GM12878 (cell line): ENCODE measurements around the gene SMR3B. TPM values are rescaled to one million over a fixed set of nuclear protein-coding genes. Genes with fewer than 3 reads are reported as not detected.

Experiments used
- ATAC-seq: fragments of 200-7000 bp; cut with Tn5 transposase; 3 replicates; pipeline ENCODE4 v1.9.1; 2020; ENCODE audit warnings: mild to moderate bottlenecking, moderate library complexity
- BruUV-seq: library from RNA; stranded (reverse); fragments of 400-500 nt; replicated peaks from 2 replicates; lab custom pipeline; 2021; lab: Mats Ljungman, UMichigan
- CTCF ChIA-PET: fragments of 300-600 bp; sonication (Branson Sonifier 250); formaldehyde crosslinking; extraction: SDS; loops from one replicate; lab custom pipeline; 2021; ENCODE audit warnings: inconsistent platforms; lab: Yijun Ruan, JAX
- POLR2A ChIA-PET: fragments of 350-600 bp; formaldehyde crosslinking; extraction: SDS; loops from one replicate; lab custom pipeline; 2021; ENCODE audit warnings: inconsistent platforms; lab: Charles Lee
- RAD21 ChIA-PET: fragments of 300-600 bp; sonication (Branson Sonifier 250); formaldehyde crosslinking; loops from one replicate; lab custom pipeline; 2023; ENCODE audit warnings: antibody characterized with exemption; ENCODE audit not compliant: unreplicated experiment; lab: Charles Lee
- SMC1A ChIA-PET: fragments of 300-600 bp; sonication (Branson Sonifier 250); formaldehyde crosslinking; loops from one replicate; lab custom pipeline; 2023; ENCODE audit not compliant: unreplicated experiment, uncharacterized antibody; lab: Charles Lee
- DNase-seq: peaks from one replicate; pipeline ENCODE4 v3.0.0-alpha.2; 2011; ENCODE audit warnings: low read depth, low spot score
- FAIRE-seq: peaks from 3 replicates; lab custom pipeline; 2011; peaks lifted over from hg19 to GRCh38; lab: Jason Lieb, UNC
- H2AFZ ChIP-seq: 2 replicates; pipeline ENCODE4 v1.6.0; 2011; ENCODE audit warnings: low read depth, low read length, control low read depth; ENCODE audit not compliant: control insufficient read depth
- H3K27ac ChIP-seq: 2 replicates; pipeline ENCODE4 v1.5.1; 2011; ENCODE audit warnings: control low read depth; ENCODE audit not compliant: control insufficient read depth, insufficient read depth
- H3K27me3 ChIP-seq, 2 experiments: replicated peaks in 1 of 2; 2 replicates each; pipeline versions ENCODE4 v1.6.0 to v1.6.1; 2011; ENCODE audit warnings: low read length in 1 of 2; ENCODE audit not compliant: control insufficient read depth in 2 of 2, insufficient read depth in 2 of 2
- H3K36me3 ChIP-seq, 2 experiments: 2 replicates each; pipeline ENCODE4 v1.5.1; 2011; ENCODE audit warnings: low read length in 1 of 2; ENCODE audit not compliant: control insufficient read depth in 2 of 2, insufficient read depth in 2 of 2
- H3K4me1 ChIP-seq: 2 replicates; pipeline ENCODE4 v1.6.1; 2011; ENCODE audit warnings: mild to moderate bottlenecking, low read length, moderate library complexity, mixed read lengths; ENCODE audit not compliant: control insufficient read depth, insufficient read depth
- H3K4me2 ChIP-seq: 2 replicates; pipeline ENCODE4 v1.6.0; 2011; ENCODE audit warnings: control low read depth; ENCODE audit not compliant: control insufficient read depth, insufficient read depth
- H3K4me3 ChIP-seq: fragments of 200-600 bp; sonication (generic); 2 replicates; pipeline ENCODE4 v1.5.1; 2016
- H3K79me2 ChIP-seq: 2 replicates; pipeline ENCODE4 v1.6.0; 2011; ENCODE audit warnings: low read length; ENCODE audit not compliant: control insufficient read depth, insufficient read depth
- H3K9ac ChIP-seq: 2 replicates; pipeline ENCODE4 v1.8.0; 2011; ENCODE audit warnings: low read length, control low read depth, mixed read lengths; ENCODE audit not compliant: control insufficient read depth, insufficient read depth
- H3K9me3 ChIP-seq: replicated peaks from 3 replicates; pipeline ENCODE4 v1.5.1; 2011; ENCODE audit warnings: mild to moderate bottlenecking, low read length; ENCODE audit not compliant: control insufficient read depth, insufficient read depth
- H4K20me1 ChIP-seq: 2 replicates; pipeline ENCODE4 v1.6.0; 2011; ENCODE audit not compliant: control insufficient read depth, insufficient read depth
- CEBPZ ChIP-seq: fragments of 150-350 bp; IDR thresholded peaks from 2 replicates; pipeline ENCODE4 v1.6.1; 2016; ENCODE audit warnings: low read depth, low read length
- JUND ChIP-seq: IDR thresholded peaks from 2 replicates; pipeline ENCODE4 v1.6.1; 2012; ENCODE audit warnings: low read depth, mild to moderate bottlenecking, low read length, improper control_type of control experiment, moderate library complexity
- MTA2 ChIP-seq: fragments of 450-650 bp; IDR thresholded peaks from 2 replicates; pipeline ENCODE4 v1.6.1; 2016; ENCODE audit warnings: low read depth, mild to moderate bottlenecking, moderate library complexity
- SIX5 ChIP-seq: IDR thresholded peaks from 2 replicates; pipeline ENCODE4 v1.6.1; 2011; ENCODE audit warnings: mild to moderate bottlenecking, low read depth, low read length, moderate library complexity; ENCODE audit not compliant: severe bottlenecking
- SUPT20H ChIP-seq: IDR thresholded peaks from 2 replicates; pipeline ENCODE4 v1.6.1; 2011; ENCODE audit warnings: low read depth, mild to moderate bottlenecking, low read length, moderate library complexity, borderline replicate concordance; ENCODE audit not compliant: control insufficient read depth
- ZNF384 ChIP-seq: IDR thresholded peaks from 2 replicates; pipeline ENCODE4 v1.6.1; 2012; ENCODE audit warnings: low read depth, mild to moderate bottlenecking, low read length, improper control_type of control experiment, borderline replicate concordance
- WGBS: methylation state at CpG from one replicate; pipeline ENCODE4 v1.1.6; 2016; ENCODE audit warnings: low lambda C conversion rate; ENCODE audit not compliant: insufficient replicate concordance, insufficient coverage; ENCODE audit errors: missing lambda C conversion rate; 5-methylcytosine and 5-hydroxymethylcytosine counted together
- in situ Hi-C: fragments of 300-500 bp; cut with MboI; formaldehyde crosslinking; loops from 9 replicates; pipeline ENCODE4 v1.14.3; 2018; ENCODE audit warnings: mixed read lengths
- intact Hi-C: fragments of 100-400 bp; cut with micrococcal nuclease; formaldehyde crosslinking; loops from one replicate; pipeline ENCODE4 v1.14.2; 2022; ENCODE audit not compliant: unreplicated experiment
- polyA plus RNA-seq, 11 experiments: library from polyadenylated mRNA; depleted of rRNA in 4 of 11; unstranded in 6 of 11; stranded (reverse) in 5 of 11; fragments of >200 nt; fragmentation: Nextera tagmentation in 4 of 11; fragmentation: Illumina TruSeq in 1 of 11; extraction: Ambion mirVana in 4 of 11; extraction: Trizol in 1 of 11; gene quantifications; 1 replicate in 1 of 11; 2 replicates in 10 of 11; pipeline versions ENCODE4 v1.2.1 to v1.2.3, GENCODE V29; 2011 to 2016; ENCODE audit warnings: inconsistent platforms in 2 of 11, missing spikeins in 2 of 11, low read depth in 1 of 11
- total RNA-seq, 4 experiments: library from RNA; depleted of rRNA in 3 of 4; stranded (reverse); fragments of >200 nt in 3 of 4; fragmentation: Illumina TruSeq in 1 of 4; extraction: Trizol in 1 of 4; gene quantifications; 2 replicates each; pipeline versions ENCODE4 v1.2.1 to v1.2.3, GENCODE V29; 2013 to 2021

The SMR3B gene
- total and polyA plus RNA-seq, 10 of the 15 experiments (the other 5 are each of a cell fraction or from before 2014, with no cell fraction given), result 0.32 TPM; not detected in 9

- Histone ChIP-seq H3K9ac (no peak within 1 kb of the TSS), H3K9me3 (no peaks in the 10 kb centered on the region), H3K4me2 (no peak within 1 kb of the TSS), H3K4me1 (no peaks in the 10 kb centered on the region), H3K36me3 (no peaks in the 10 kb centered on the region), H3K79me2 (no peaks in the 10 kb centered on the region), H2AFZ (no peak within 1 kb of the TSS), H4K20me1 (no peaks in the 10 kb centered on the region), H3K27ac (no peak within 1 kb of the TSS)
- no TSS peak for BruUV-seq
- CTCF ChIA-PET, result no interaction called here
- WGBS, result 52% methylated on average over 3 of the region's 3 CpGs
- SMC1A ChIA-PET, result interaction anchor here (1.3 to 1.8 kb wide), 2 partner anchors 35 to 110 kb away, joined by 3 to 4 read pairs; no protein-coding TSS in a partner anchor
- FAIRE-seq (no peak), DNase-seq (no peak), ATAC-seq (no peak)
- intact Hi-C loops (no loop called here), in situ Hi-C loops (no loop called here)
- RAD21 ChIA-PET, result no interaction called here
- POLR2A ChIA-PET, result no interaction called here
- no peak for TF ChIP-seq MTA2
- TF ChIP-seq SIX5, result no peak
- TF ChIP-seq SUPT20H, result no peak
- no peak for TF ChIP-seq JUND
- no peak for TF ChIP-seq ZNF384
- no peak for TF ChIP-seq CEBPZ
- TF ChIP-seq, all 136 proteins: peak for 0
- Histone ChIP-seq H3K27me3 (no peaks in the 10 kb centered on the region), H3K4me3 (no peak within 1 kb of the TSS)
Observed at GRCh38 chr4:70360460-70360859, 22.5 kb upstream of the SMR3B start, which contains the start of gene SMR3A. TSS of gene SMR3A (plus strand) at chr4:70360760. CDS start at chr4:70362116, 1,356 bp downstream.
